WI38 (cell line): ENCODE measurements around the gene DYRK1A.

Experiments
- H3K4me3 ChIP-seq: 2 replicates; pipeline ENCODE4 v1.5.1; 2011; ENCODE audit warnings: low read depth, mild to moderate bottlenecking, control low read depth, low read length
- TF ChIP-seq, protein P1 (sequence below): IDR thresholded peaks from 2 replicates; pipeline ENCODE4 v1.5.1; 2012; ENCODE audit warnings: low read depth, mild to moderate bottlenecking, control low read depth, low read length

The DYRK1A gene

GRCh38 chr21:37427221-37427620 is 60.6 kb downstream of the DYRK1A start:
- TF ChIP-seq, protein P1, sequence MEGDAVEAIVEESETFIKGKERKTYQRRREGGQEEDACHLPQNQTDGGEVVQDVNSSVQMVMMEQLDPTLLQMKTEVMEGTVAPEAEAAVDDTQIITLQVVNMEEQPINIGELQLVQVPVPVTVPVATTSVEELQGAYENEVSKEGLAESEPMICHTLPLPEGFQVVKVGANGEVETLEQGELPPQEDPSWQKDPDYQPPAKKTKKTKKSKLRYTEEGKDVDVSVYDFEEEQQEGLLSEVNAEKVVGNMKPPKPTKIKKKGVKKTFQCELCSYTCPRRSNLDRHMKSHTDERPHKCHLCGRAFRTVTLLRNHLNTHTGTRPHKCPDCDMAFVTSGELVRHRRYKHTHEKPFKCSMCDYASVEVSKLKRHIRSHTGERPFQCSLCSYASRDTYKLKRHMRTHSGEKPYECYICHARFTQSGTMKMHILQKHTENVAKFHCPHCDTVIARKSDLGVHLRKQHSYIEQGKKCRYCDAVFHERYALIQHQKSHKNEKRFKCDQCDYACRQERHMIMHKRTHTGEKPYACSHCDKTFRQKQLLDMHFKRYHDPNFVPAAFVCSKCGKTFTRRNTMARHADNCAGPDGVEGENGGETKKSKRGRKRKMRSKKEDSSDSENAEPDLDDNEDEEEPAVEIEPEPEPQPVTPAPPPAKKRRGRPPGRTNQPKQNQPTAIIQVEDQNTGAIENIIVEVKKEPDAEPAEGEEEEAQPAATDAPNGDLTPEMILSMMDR, result no peak

DNA sequence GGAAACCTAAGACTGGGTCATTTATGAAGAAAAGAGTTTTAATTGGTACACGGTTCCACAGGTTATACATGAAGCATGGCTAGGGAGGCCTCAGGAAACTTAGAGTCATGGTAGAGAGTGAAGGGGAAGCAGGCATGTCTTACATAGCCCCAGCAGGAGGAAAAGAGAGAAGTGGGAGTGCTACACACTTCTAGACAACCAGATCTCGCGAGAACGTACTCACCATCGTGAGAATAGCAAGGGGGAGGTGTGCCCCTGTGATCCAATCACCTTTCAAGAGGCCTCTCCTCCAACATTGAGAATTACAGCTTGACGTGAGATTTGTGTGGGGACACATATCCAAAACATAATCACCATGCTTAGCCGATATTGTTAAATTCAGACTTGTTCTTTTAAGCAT is 62.8 kb downstream of the DYRK1A start:
- H3K4me3 ChIP-seq, result no peak overlapping the region
- TF ChIP-seq, protein P1, result no peak

More at GRCh38 chr21:37427221-37427620, 60.6 kb downstream of the DYRK1A start:
- H3K4me3 ChIP-seq, result no peak overlapping the region

DNA sequence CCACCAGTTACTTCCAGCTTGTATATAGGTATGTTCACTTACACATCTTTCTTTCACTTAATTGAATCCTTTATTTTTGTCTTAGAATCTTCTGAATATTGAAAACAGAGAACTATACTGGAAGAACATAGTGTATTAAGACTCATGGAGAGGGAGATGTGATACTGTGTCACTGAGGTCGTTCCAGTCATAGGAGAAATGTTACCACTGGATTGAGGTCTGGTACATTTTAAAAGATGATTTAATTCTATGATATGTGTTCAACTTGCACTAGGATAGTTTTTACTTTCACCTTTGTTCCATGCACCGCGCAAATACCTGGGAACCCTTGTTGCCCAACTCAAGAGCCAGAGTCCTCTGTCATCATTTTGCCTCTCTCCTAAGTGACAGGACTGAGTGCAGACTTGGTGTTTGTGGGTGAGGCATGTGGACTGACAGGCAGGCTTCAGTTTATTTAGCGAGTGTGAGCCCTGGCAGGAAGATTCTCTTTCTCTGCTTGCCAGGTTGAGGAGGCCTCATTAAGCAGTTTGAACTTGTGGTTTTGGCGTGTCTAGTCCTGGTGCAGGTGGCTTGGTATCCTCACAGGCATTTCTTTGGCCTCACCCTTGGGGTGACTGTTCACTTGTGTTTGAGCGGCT is 63.7 kb downstream of the DYRK1A start:
- H3K4me3 ChIP-seq, result no peak overlapping the region

GRCh38 chr21:37431243-37431642 is 64.7 kb downstream of the DYRK1A start:
- H3K4me3 ChIP-seq, result no peak overlapping the region
- TF ChIP-seq, protein P1, result no peak

More for the DNA sequence above, 63.7 kb downstream of the DYRK1A start:
- TF ChIP-seq, protein P1, result no peak

DNA sequence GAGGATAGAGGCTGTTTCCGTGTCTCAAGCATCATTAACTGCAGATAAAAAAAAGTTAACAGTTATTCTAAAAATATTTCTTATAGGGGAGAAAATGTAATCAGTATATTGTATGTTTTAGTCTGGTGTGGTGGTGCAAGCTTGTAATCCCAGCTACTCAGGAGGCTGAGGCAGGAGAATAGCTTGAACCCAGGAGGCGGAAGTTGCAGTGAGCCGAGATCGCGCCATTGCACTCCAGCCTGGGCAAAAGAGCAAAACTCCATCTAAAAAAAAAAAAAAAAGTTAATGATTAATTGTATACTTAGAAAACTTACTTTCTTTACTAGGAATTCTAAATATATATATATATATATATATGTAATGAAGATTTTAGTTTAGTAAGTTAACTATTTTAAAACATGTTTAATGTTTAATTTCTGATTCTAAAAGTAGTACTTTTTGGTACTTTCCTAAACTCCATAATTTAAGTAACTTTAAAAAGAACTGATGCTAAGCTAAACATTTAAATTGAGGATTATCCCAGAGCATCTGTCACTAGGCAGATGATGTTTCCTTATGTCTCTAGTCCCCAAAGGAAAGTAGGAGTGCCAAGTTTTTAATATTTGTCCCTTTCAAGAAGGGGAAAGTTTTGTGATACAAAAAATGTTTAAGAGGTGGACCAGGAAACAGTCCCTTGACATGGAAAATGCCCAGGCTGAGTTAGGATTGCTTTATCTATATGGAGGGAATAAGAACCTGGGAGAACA is 66.3 kb downstream of the DYRK1A start:
- TF ChIP-seq, protein P1, result no peak

GRCh38 chr21:37433456-37433840 is 66.9 kb downstream of the DYRK1A start:
- TF ChIP-seq, protein P1, result no peak

More for the DNA sequence above, 66.3 kb downstream of the DYRK1A start:
- no peak overlapping the region for H3K4me3 ChIP-seq

DNA sequence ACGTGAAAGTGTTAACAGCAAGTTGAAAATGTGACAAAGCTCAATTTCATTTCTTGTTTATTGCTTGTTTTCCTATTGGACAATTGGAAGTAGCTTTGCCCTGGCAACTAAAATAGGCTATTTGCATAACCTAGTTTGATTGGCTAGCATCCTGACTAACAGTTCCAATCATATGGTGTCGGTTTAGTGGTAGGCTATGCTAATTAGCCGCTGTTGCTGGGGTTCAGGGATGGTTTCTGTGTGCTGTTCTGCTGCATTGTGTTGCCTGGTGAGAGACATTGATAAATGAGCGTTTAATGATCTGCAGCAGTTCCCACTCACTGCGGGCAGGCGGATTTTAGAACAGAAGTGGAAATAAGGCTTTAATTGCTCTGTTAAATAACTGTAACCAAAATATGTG is 68.5 kb downstream of the DYRK1A start:
- TF ChIP-seq, protein P1, result no peak

More at GRCh38 chr21:37433456-37433840, 66.9 kb downstream of the DYRK1A start:
- no peak overlapping the region for H3K4me3 ChIP-seq

More for the DNA sequence above, 68.5 kb downstream of the DYRK1A start:
- H3K4me3 ChIP-seq, result no peak overlapping the region
